NOMO-1 treated with DMSO at 0.1 percent for 48 hours (cell line): ENCODE data around the gene SEC16B.

ENCODE experiments used
- DNase-seq: peaks from one replicate; lab custom pipeline; 2025; ENCODE audit not compliant: unreplicated experiment; lab: John Stamatoyannopoulos, UW

Gene SEC16B

GRCh38 chr1:177941976-177942375 lies 27.9 kb downstream of the SEC16B start:
- DNase-seq, result no peak

DNA sequence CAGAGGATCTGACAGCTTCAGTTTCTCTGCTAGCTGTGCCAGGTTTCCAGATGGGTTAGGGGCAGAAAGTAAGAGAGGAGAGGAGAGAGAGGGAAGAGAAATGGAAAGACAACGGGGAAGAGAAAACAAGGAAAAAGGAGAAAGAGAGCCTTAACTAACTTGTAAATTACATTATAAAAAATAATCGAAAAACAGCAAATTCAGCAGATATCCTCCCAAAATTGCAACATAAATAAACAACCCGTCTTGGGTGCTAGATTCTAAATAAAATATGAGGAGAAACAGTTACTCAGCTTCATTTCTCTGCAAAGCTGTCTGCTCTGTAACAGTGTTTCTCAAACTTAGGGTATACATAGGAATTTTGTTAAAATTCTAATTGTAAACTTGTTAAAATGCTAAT lies 29.2 kb downstream of the SEC16B start:
- no peak for DNase-seq

DNA sequence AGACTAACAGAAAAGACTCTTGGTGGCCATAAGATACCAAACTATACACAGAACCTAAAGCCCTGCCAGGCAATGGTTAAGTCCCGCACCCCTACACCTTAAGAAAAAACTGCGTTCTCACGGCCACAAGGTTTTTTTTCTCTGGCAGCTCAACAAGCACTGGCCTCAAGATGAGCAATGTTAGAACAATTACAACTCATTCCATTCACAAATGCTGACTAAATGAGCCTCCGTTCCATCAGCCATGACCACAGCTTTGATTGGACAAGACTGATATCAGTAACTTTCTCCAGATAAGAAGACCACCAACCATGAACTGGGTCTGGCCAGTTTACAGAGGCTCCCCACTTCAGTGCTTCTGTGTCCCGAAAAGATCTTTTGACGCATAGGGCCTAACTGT lies 31.9 kb downstream of the SEC16B start:
- DNase-seq, result no peak

DNA sequence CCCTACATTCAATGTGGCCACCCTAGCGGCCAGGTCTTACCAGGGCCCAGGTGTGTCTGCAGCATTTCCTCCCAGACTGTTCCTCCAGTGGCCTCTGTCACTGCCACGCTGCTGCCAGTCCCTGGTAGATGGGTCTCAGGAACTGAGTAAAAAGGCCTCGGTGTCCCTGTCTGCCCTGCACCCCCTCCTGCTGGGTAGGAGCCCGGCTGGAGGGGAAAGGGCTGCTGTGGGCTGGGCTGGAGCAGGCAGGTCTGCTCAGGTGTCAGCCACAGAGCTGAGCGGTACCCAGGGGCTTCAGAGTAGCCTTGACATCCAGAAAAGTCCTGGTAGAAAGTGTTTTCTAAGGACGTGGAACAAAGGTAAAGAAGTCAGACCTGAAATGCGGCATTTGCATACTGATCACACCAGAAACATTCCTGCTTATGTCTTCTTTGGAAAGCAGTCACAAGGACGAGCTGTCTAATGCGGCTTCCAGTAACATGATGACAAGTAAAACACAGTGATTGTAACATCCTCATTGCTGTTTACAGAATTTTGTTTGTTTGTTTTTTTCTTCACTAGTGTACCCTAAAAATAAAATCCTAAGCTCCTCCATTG lies 32.6 kb downstream of the SEC16B start:
- DNase-seq, result no peak

GRCh38 chr1:177935638-177936415 lies 34.0 kb downstream of the SEC16B start:
- no peak for DNase-seq

- no peak for DNase-seq
Measured at GRCh38 chr1:177934927-177935326, 34.9 kb downstream of the SEC16B start.

DNA sequence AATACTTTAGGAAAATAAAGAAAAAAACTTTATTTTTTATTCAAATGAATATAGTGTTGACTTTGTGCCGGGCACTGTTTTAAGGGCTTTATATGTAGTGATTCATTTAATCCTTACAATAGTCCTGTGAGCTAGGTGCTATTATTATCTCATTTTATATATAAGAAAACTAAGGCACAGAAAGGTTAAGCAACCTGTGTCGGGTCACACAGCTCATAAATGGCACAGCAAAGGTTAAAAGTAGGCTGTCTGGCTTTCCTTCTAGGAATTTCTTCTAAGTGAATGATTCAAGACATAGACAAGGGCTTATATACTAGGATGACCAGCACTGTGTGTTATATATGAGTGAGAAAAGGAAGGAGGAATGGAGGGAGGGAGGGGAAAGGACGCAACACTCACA lies 35.4 kb downstream of the SEC16B start:
- no peak for DNase-seq

DNA sequence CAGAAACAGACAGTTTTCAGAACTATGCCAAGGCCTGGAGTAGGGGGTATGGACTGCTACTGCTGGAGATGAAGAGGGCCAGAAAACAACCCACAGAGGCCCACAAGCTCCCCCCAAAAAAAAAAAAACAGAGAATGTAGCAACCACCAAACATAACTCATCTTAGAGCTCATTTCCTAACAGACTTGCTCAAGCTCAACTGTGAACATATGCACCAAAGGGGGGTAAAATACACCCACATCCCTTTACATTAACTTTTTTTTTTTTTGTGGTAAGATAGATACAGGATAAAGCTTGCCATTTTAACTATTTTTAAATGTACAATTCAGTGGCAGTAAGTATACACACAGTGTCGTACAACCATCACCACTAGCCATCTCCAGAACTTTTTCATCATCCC lies 36.0 kb downstream of the SEC16B start:
- peak; percentile 69 for DNase-seq

GRCh38 chr1:177932123-177932522 lies 37.7 kb downstream of the SEC16B start:
- DNase-seq, result no peak

- DNase-seq, result no peak
Measured at GRCh38 chr1:177928952-177929351, 40.9 kb downstream of the SEC16B start.

GRCh38 chr1:177928194-177928593 lies 41.7 kb downstream of the SEC16B start:
- DNase-seq, result peak; percentile 32

DNA sequence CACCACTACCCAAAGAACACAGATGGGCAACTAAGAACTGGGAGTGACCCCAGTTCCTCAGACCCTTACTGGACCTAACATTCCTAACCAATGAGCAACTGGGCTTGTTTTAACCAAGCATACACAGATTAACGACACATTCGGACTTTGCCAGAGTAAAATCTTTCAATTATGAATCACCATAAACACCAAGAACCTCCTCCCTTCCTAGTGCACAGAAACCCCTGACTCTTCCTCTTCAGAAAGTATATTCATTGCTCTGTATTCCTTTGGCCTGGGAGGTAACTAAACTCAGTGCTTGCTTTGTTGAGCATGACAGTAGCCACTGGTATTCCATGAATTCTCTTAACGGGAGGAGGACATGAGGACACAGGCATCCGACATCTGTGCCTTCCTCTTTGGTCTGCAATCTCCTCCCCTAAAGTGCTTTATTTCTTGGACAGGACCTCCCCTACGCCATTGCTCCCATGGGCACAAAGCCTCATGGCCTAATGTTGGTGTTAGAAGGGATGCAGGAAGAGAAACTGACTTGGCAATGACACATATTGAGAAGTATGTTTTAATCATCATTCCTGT lies 42.7 kb downstream of the SEC16B start:
- no peak for DNase-seq

DNA sequence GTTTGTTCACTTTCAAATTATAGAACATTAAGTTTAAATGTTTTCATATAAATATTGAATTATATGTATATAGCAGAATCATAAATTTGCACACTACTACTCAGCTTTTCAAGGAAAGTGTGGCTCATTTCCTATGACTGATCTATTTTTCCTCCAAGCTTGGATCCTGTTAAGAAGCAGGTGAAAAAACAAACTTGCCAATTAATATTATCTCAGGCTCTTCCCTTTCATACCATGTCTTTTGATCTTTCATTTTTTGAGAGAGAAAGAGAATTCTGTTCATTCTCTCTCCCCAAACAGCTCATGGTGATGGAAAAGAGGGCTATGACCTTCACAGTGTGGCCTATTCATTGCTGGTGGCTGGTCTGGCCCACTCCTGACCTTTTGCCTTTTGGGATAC lies 43.7 kb downstream of the SEC16B start:
- DNase-seq, result no peak

GRCh38 chr1:177925006-177925405 lies 44.9 kb downstream of the SEC16B start:
- no peak for DNase-seq

DNA sequence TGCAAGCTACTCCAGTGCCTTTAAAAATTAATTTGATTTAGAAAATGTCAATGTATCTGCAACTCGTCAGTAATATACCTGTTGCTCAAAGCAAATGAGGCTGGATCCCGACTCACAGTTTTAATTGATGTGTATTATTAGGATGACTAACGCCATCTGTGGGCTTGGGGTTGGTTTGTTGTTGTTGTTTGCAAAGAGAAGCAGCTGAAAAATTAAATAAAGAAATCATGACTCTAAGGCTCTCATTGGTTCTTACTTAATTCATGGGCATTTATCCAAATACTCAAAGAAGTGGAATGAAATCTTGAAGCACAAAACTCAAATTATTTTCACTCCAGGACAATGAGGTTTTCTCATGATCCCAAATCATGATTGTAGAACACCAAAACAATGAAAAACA lies 46.4 kb downstream of the SEC16B start:
- DNase-seq, result no peak

DNA sequence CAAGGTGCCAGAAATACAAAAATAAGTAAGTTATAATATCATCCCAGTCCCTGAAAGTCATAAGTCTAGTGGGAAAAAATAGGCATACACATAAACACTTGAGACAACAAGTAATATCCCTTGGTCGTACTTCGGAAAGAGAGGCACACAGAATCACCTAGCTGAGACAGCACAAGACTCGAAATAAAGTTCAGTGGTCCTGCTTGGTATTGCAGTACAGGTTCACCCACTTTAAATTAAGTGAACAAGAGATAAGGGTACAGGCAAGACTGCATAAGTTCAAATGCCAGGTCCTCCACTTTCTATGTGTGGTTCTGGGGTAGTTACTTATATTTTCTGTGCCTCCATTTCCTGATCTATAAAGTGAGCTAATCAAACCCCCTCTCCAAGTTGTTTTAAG lies 47.6 kb downstream of the SEC16B start:
- DNase-seq, result no peak

- no peak for DNase-seq
Measured at GRCh38 chr1:177921590-177921989, 48.3 kb downstream of the SEC16B start.

- DNase-seq, result no peak
Measured at GRCh38 chr1:177920091-177920490, 49.8 kb downstream of the SEC16B start.

DNA sequence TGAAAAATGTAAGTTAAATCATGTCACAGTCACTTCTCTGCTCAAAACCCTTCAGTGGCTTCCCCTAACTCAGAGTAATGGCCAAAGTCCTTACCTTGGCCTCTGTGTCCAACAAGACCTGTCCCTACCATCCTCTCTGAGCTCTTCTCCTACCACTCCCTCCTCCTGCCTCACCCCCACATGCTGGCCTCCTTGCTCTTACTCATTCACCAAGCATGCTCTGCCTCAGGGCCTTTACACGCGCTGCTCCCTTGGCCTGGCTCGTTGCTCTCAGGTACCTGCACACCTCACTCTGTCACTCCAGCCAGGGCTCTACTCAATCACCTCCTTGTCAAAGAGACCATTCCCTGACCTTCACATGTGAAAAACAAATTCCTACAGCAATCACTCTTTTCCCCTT lies 54.2 kb downstream of the SEC16B start:
- DNase-seq, result no peak

DNA sequence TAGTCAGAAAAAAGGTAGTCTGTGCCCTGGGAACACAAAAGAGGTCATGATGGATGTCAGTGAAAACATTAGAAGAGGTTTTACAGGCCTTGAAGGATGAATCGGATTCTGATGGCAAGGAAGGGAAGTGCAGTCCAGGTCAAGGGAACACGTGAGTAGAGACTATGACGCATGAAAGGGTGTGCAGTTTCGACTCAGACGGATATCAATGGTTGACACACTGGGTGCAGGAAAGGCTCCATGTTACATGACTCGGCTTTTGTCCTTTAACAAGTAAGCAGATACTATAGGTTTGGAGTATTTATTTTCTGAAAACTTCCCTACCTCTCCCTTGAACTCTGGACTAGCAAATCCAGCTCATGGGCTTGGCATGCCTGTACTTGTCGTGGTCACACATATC lies 55.3 kb downstream of the SEC16B start:
- no peak for DNase-seq

DNA sequence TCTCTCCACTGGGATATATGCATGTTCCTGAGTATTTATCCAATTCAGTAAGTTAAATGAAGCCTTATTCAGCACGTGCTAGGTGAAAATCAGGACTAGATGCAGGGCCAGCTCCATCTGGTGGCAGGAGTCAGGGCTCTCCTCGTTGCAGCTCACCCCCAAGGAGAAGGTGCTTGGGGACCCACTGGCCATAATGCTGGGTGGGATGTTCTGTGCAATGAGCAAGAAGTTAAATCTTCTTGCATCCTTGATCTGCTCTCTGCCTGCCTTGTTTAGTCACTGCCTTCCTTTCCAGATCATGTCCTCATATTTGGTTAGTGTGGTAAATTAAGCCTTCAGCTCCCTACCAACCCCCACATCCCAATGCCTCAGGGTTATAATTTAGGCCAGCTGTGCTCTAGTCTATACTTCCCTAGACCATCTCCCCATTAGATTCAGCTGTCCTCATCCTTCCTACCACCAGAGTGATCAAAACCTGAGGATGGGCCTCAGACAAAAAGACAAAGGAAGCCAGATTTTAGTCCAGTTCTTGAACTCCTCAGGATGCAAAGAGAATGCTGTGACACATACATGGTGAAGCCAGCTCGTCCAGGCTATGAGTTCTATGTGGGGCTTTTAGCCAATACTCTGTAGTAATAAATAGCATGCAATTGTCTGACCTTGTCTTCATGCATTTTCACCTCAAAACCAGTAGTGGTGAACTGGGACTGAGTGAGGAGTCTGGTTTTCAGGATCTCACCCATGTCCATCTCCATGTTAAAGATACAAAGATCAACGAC lies 55.9 kb downstream of the SEC16B start:
- no peak for DNase-seq

GRCh38 chr1:177912991-177913390 lies 56.9 kb downstream of the SEC16B start:
- DNase-seq, result no peak
